Neural crest cell (in vitro differentiated cells): ENCODE results near the gene RNMT. TPM values are rescaled to one million over a fixed set of nuclear protein-coding genes. Genes with fewer than 3 reads are reported as not detected.
"Not testable (repeated sequence)": the region's sequence is repeated elsewhere in the genome, so short reads cannot be mapped to it uniquely, and the experiment has no call there.

ENCODE experiments used
- DNase-seq: peaks from one replicate; pipeline ENCODE4 v3.0.0; 2021; ENCODE audit warnings: low read depth, mixed read lengths, low spot score
- H3K27ac Mint-ChIP-seq: one replicate; pipeline ENCODE4 v1.8.0; 2021; ENCODE audit warnings: mild to moderate bottlenecking, mixed read lengths; ENCODE audit not compliant: unreplicated experiment
- H3K27me3 Mint-ChIP-seq: 2 replicates; pipeline ENCODE4 v1.8.0; 2021; ENCODE audit warnings: low read depth, mild to moderate bottlenecking, mixed read lengths
- H3K36me3 Mint-ChIP-seq: 2 replicates; pipeline ENCODE4 v1.8.0; 2021; ENCODE audit warnings: low read depth, mild to moderate bottlenecking, mixed read lengths
- H3K4me1 Mint-ChIP-seq: 2 replicates; pipeline ENCODE4 v1.8.0; 2021; ENCODE audit warnings: mixed read lengths
- H3K4me3 Mint-ChIP-seq: one replicate; pipeline ENCODE4 v1.8.0; 2021; ENCODE audit warnings: mild to moderate bottlenecking, mixed read lengths
- H3K9me3 Mint-ChIP-seq: 2 replicates; pipeline ENCODE4 v1.8.0; 2021; ENCODE audit warnings: mixed read lengths
- long read RNA-seq: library from polyadenylated mRNA; unstranded; transcript quantifications from one replicate; pipeline ENCODE4 v2.0.0, GENCODE V29; 2020
- total RNA-seq: library from RNA; stranded (reverse); gene quantifications from 2 replicates; pipeline ENCODE4 v1.2.1, GENCODE V29; 2021
- TF ChIP-seq, protein P1 (sequence below): fragments of 200-600 bp; sonication (generic); conservative IDR thresholded peaks from 2 replicates; pipeline ENCODE4 v1.5.0; 2021; ENCODE audit warnings: antibody characterized with exemption, mild to moderate bottlenecking

The RNMT gene
- total RNA-seq: 35.8 and 40.4 TPM in 2 replicates
- long read RNA-seq, full-length matches to known transcripts: 4 of 33 reads
- long read RNA-seq, partial matches to known transcripts: 25 of 33 reads
- long read RNA-seq, other reads (novel, unspliced or antisense): 4 of 33 reads

DNA sequence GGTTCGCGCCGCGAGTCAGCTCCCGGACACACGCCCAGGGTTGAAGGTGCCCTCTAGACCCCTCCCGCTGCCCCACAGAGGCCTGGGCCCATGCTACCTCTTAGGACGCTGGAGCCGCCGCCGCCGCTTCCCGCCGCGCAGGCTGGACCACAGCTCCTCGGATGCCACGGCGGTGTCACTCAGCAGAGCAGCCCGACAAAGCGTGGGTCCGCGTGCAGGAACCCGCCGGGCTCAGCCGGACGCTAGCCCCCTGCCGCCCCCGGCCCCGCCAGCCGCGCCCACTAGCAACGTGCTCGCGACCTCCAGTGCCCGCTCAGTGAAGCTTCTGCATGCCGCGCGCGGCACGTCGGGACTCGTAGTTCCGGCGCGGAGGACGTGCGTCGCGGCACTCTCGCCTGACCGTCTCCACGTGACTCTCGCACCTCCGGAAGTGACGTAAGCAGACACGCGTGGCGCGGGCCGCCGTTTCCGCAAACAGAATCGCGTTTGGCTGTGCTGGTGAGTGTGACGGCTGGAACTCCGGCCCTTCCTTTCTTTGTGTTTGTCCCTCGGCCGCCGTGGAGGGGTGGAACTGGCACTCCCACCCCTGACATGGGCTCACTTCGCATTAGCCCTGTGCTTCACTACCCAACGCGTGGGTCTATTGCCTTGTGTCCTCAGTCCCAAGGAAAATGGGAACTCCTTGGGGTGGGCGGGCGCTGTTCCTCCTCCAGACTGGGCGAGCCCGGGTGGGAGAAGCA, at the start of gene RNMT, which contains the start of gene FAM210A:
RNMT (plus strand) TSS at position 442 of the 740 bp plus-strand sequence. CDS start 4,845 bp downstream, outside the sequence.
FAM210A (minus strand) TSS at position 327 of the 740 bp plus-strand sequence. CDS start 44,481 bp downstream, outside the sequence.
- DNase-seq: peak; percentile 87
- Mint-ChIP-seq H3K36me3 (no peaks in the 10 kb centered on the region), H3K27me3 (no peaks in the 10 kb centered on the region), H3K4me1 (peaks cover 35% of the 10 kb centered on the region), H3K4me3 (peak within 1 kb of the TSS; percentile 84), H3K9me3 (no peaks in the 10 kb centered on the region), H3K27ac (peak within 1 kb of the TSS; percentile 98)
- TF ChIP-seq, protein P1, sequence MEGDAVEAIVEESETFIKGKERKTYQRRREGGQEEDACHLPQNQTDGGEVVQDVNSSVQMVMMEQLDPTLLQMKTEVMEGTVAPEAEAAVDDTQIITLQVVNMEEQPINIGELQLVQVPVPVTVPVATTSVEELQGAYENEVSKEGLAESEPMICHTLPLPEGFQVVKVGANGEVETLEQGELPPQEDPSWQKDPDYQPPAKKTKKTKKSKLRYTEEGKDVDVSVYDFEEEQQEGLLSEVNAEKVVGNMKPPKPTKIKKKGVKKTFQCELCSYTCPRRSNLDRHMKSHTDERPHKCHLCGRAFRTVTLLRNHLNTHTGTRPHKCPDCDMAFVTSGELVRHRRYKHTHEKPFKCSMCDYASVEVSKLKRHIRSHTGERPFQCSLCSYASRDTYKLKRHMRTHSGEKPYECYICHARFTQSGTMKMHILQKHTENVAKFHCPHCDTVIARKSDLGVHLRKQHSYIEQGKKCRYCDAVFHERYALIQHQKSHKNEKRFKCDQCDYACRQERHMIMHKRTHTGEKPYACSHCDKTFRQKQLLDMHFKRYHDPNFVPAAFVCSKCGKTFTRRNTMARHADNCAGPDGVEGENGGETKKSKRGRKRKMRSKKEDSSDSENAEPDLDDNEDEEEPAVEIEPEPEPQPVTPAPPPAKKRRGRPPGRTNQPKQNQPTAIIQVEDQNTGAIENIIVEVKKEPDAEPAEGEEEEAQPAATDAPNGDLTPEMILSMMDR: no peak

- H3K36me3 Mint-ChIP-seq: peaks cover 13% of the 10 kb centered on the region
- H3K27ac Mint-ChIP-seq, DNase-seq, H3K4me3 Mint-ChIP-seq, H3K27me3 Mint-ChIP-seq, H3K9me3 Mint-ChIP-seq: not testable (repeated sequence)
- H3K4me1 Mint-ChIP-seq: peaks cover 12% of the 10 kb centered on the region
Observed at GRCh38 chr18:13677350-13677749, 49.1 kb upstream of the RNMT start.

- peaks cover 5% of the 10 kb centered on the region for H3K9me3 Mint-ChIP-seq
- H3K4me3 Mint-ChIP-seq: no peak overlapping the region
- H3K27ac Mint-ChIP-seq: no peak overlapping the region
- H3K4me1 Mint-ChIP-seq: peaks cover 16% of the 10 kb centered on the region
- peak; percentile 33 for DNase-seq
- H3K36me3 Mint-ChIP-seq: peaks cover 13% of the 10 kb centered on the region
- H3K27me3 Mint-ChIP-seq: no peaks in the 10 kb centered on the region
- TF ChIP-seq, protein P1: peak; percentile 72
Observed at GRCh38 chr18:13680612-13681011, 45.9 kb upstream of the RNMT start.

GRCh38 chr18:13681701-13682100, 44.8 kb upstream of the RNMT start:
- no peak for DNase-seq
- peaks cover under 1% of the 10 kb centered on the region for H3K9me3 Mint-ChIP-seq
- TF ChIP-seq, protein P1: no peak
- H3K27ac Mint-ChIP-seq: no peak overlapping the region
- no peak overlapping the region for H3K4me3 Mint-ChIP-seq
- no peaks in the 10 kb centered on the region for H3K27me3 Mint-ChIP-seq
- peaks cover 12% of the 10 kb centered on the region for H3K4me1 Mint-ChIP-seq
- peaks cover 5% of the 10 kb centered on the region for H3K36me3 Mint-ChIP-seq

- Mint-ChIP-seq H3K27ac (no peak overlapping the region), H3K9me3 (peaks cover 4% of the 10 kb centered on the region), H3K4me1 (peaks cover 12% of the 10 kb centered on the region), H3K27me3 (no peaks in the 10 kb centered on the region), H3K36me3 (peaks cover 12% of the 10 kb centered on the region), H3K4me3 (no peak overlapping the region)
- TF ChIP-seq, protein P1: no peak
- DNase-seq: no peak
Observed at GRCh38 chr18:13684546-13684945, 41.9 kb upstream of the RNMT start.
